ENCODE results near the gene SPIN2B. TPM values are rescaled to one million over a fixed set of nuclear protein-coding genes. Genes with fewer than 3 reads are reported as not detected.

SPIN2B gene
- total and polyA plus RNA-seq, 2 of the 8 experiments (the other 6 are each of a cell fraction or from before 2014, with no cell fraction given): 7.4 to 12.8 TPM

DNA sequence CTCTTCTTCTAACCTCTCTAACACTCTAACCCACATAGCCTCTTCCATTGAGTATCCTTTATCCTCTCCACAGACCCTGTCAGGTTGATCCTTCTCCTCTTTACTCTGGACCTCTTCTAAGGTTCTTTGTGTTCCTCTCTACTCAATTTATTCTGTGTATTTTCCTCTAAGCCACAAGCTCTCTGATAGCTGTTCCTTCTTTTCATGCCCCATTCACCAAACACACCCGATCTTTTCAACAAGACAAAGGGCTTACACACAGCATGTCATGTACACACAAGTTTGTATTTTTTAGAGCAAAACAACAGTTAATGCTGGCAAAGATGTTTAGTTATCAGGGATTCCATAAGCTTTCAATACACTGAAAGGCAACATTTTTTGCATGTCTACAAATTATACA is 1.9 kb downstream of the SPIN2B start:
- FAIRE-seq (no peak), DNase-seq (ENCODE audit: low read depth in 1 of 2, low spot score in 2 of 2) (no peak)
- H2BK5ac ChIP-seq (ENCODE audit: low read depth, low read length): no peak overlapping the region
- no peak overlapping the region for H4K91ac ChIP-seq (replicated peaks; ENCODE audit: insufficient read length, low read length)
- no peaks in the 10 kb centered on the region for H3K27me3 ChIP-seq (replicated peaks in 1 of 4; ENCODE audit: control insufficient read depth in 3 of 4, extremely low read depth in 1 of 4, insufficient read depth in 3 of 4, low read length in 3 of 4)
- H3K9me3 ChIP-seq (ENCODE audit: insufficient read depth in 2 of 2, low read depth in 1 of 2, low read length in 1 of 2): no peaks in the 10 kb centered on the region
- H2BK12ac ChIP-seq (ENCODE audit: low read depth, low read length): no peak overlapping the region
- H2BK120ac ChIP-seq (replicated peaks; ENCODE audit: low read depth, low read length): no peak overlapping the region
- H3K4me2 ChIP-seq (ENCODE audit: insufficient read depth in 1 of 2, low read depth in 2 of 2, low read length in 2 of 2): no peak overlapping the region
- no peaks in the 10 kb centered on the region for H4K20me1 ChIP-seq (replicated peaks in 1 of 2; ENCODE audit: control insufficient read depth in 1 of 2, insufficient read depth in 2 of 2, low read length in 2 of 2)
- H3K9ac ChIP-seq (replicated peaks in 1 of 4; ENCODE audit: extremely low read depth in 1 of 4, low read depth in 3 of 4, low read length in 3 of 4): no peak overlapping the region
- H3K56ac ChIP-seq (replicated peaks; ENCODE audit: insufficient read length, low read depth, low read length): no peak overlapping the region
- no peaks in the 10 kb centered on the region for H3K79me1 ChIP-seq (ENCODE audit: low read depth, low read length)
- H3K14ac ChIP-seq (ENCODE audit: insufficient read length): no peak overlapping the region
- H4K5ac ChIP-seq (ENCODE audit: insufficient read length, low read depth, low read length): no peak overlapping the region
- POLR2A ChIA-PET (ENCODE audit: partially characterized antibody): no interaction called here
- H3K36me3 ChIP-seq (ENCODE audit: control insufficient read depth in 2 of 4, insufficient read depth in 4 of 4, low read length in 3 of 4): peaks cover 0 to 6% (median under 1%) of the 10 kb centered on the region in 4 experiments; a peak in 2 of 8 replicates
- H3K27ac ChIP-seq (ENCODE audit: low read depth, low read length): no peak overlapping the region
- peaks cover 0 to 3% of the 10 kb centered on the region in 2 experiments; a peak in 1 of 4 replicates for H3K79me2 ChIP-seq (ENCODE audit: control insufficient read depth in 1 of 2, insufficient read depth in 2 of 2, low read length in 2 of 2)
- H2AK5ac ChIP-seq (ENCODE audit: low read depth, low read length): no peak overlapping the region
- no peak overlapping the region for H2BK20ac ChIP-seq (ENCODE audit: low read length)
- H3K4ac ChIP-seq (replicated peaks; ENCODE audit: insufficient read length, low read depth, low read length): no peak overlapping the region
- no peak overlapping the region for H3K23ac ChIP-seq (ENCODE audit: insufficient read length)
- H4K8ac ChIP-seq (ENCODE audit: extremely low read depth, insufficient read depth, low read length): no peak overlapping the region
- H2AFZ ChIP-seq (ENCODE audit: low read length): no peak overlapping the region
- no peak overlapping the region for H3K18ac ChIP-seq (ENCODE audit: extremely low read depth, low read length)
- CTCF ChIA-PET (ENCODE audit: partially characterized antibody): no interaction called here
- H3K23me2 ChIP-seq (ENCODE audit: low read depth, low read length): no peaks in the 10 kb centered on the region
- 83% methylated on average over 1 of the region's 1 CpG; no CpG with 5 or more reads in 1 of the 2 experiments for WGBS, 2 experiments (ENCODE audit: extremely low coverage in 1 of 2, insufficient coverage in 1 of 2, insufficient read length in 1 of 2, insufficient replicate concordance in 2 of 2, low coverage in 1 of 2, low lambda C conversion rate in 2 of 2, missing lambda C conversion rate in 1 of 2)
- no peak overlapping the region for H3K4me3 ChIP-seq (ENCODE audit: extremely low read depth in 1 of 4, insufficient read depth in 2 of 4, low read depth in 3 of 4, low read length in 4 of 4)
- H2BK15ac ChIP-seq (ENCODE audit: low read length): no peak overlapping the region
- no peaks in the 10 kb centered on the region; a peak in 1 of 7 replicates for H3K4me1 ChIP-seq (replicated peaks in 1 of 4; ENCODE audit: control insufficient read depth in 3 of 4, insufficient read depth in 4 of 4, low read length in 3 of 4)
- no peak for TF ChIP-seq SAP30 (IDR thresholded peaks at IDR 0.05; ENCODE audit: insufficient read depth, insufficient replicate concordance, low read length)
- TF ChIP-seq, protein P1, sequence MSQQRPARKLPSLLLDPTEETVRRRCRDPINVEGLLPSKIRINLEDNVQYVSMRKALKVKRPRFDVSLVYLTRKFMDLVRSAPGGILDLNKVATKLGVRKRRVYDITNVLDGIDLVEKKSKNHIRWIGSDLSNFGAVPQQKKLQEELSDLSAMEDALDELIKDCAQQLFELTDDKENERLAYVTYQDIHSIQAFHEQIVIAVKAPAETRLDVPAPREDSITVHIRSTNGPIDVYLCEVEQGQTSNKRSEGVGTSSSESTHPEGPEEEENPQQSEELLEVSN (IDR thresholded peaks at IDR 0.05): no peak
- TF ChIP-seq HDAC2 (IDR thresholded peaks at IDR 0.05; ENCODE audit: borderline replicate concordance in 1 of 2, low read depth in 2 of 2, low read length in 2 of 2): no peak
- TF ChIP-seq, protein P2, sequence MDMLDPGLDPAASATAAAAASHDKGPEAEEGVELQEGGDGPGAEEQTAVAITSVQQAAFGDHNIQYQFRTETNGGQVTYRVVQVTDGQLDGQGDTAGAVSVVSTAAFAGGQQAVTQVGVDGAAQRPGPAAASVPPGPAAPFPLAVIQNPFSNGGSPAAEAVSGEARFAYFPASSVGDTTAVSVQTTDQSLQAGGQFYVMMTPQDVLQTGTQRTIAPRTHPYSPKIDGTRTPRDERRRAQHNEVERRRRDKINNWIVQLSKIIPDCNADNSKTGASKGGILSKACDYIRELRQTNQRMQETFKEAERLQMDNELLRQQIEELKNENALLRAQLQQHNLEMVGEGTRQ (IDR thresholded peaks at IDR 0.05; ENCODE audit: low read length): no peak
- TF ChIP-seq PHF8 (conservative IDR thresholded peaks at IDR 0.05; ENCODE audit: low read depth, low read length): no peak
- TF ChIP-seq ZNF274 (IDR thresholded peaks at IDR 0.05; ENCODE audit: borderline replicate concordance, extremely low read depth, low read length): no peak
- TF ChIP-seq TAF1 (IDR thresholded peaks at IDR 0.05; ENCODE audit: low read depth, low read length): no peak
- TF ChIP-seq GTF2F1 (IDR thresholded peaks at IDR 0.05; ENCODE audit: borderline replicate concordance, low read depth, low read length): no peak
- TF ChIP-seq TBP (IDR thresholded peaks at IDR 0.05; ENCODE audit: low read depth, low read length): no peak
- TF ChIP-seq SIRT6 (IDR thresholded peaks at IDR 0.05; ENCODE audit: low read length): no peak
- TF ChIP-seq JUN (IDR thresholded peaks at IDR 0.05; ENCODE audit: low read depth, low read length): no peak
- TF ChIP-seq CHD1 (IDR thresholded peaks at IDR 0.05; ENCODE audit: low read depth, low read length): no peak
- no peak for TF ChIP-seq SP4 (IDR thresholded peaks at IDR 0.05; ENCODE audit: low read length)
